NCI-H1048 (cell line): Measurements from ENCODE around the gene BARHL2.

Experiments used
- DNase-seq: peaks from one replicate; lab custom pipeline; 2025; lab: John Stamatoyannopoulos, UW

BARHL2 gene

DNA sequence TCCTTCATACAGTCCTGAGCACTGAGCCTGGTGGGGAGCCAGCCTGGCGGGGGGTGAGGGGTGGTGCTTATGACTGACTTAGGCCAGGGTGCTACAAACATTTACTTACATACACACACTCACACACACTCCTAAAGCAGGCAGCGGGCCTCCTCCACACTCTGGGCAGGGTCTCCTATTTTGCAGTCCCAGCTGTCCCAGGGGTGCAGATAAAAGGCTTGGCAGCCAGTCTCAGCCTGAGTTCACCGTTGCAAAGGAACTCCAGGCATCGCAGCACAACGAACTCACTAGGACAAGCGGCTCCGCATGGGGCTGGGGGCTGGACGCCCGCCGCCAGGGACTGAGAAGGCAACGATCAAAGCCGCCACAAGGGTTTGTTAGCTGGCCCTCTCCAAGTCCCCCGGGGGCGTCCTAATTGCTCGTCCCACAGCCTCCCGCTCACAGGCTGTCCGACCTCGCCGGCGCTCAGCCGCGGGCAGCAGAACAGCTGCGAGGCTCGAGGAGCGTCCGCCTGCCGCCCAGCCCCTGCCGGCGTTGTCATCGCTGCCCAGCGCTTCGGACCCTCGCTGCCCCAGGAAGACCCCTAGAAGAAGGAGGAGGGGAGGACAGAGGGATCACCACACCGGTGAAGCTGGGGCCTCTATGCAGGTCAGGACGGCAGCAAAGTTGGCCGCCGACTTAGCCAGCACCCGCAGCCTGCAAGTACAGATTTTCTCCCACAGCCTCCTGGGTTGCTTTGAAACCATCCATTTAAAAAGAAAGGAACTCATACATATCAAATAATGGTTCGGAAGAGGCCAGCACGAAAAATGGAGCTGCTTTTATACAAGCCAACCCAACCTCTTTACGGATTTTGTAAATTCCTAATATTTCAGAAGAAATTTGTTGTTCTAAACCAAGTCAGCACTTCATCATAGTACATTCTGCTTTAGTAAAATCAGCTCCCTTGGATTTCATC lies 6.2 kb downstream of the BARHL2 start:
- DNase-seq: no peak

DNA sequence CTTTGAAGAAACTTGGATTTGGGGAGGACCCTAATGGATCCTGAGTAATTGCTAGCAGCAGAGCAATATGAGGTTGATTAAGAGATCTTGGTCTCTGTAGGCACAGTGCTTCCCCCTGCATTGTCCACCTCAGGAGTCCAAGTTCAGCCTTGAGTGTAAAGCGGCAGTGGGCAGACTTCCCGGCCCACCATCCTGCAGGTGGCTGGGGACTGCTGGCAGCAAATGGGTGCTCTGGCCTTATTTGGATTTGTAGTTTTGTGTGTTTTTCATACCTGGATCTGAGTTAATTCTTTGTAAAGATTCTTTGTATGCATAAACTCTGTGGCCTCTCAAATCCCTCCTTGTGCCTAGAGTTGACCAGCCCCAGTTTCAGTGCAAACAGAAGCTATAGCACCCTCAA lies 7.6 kb downstream of the BARHL2 start:
- DNase-seq: no peak

DNA sequence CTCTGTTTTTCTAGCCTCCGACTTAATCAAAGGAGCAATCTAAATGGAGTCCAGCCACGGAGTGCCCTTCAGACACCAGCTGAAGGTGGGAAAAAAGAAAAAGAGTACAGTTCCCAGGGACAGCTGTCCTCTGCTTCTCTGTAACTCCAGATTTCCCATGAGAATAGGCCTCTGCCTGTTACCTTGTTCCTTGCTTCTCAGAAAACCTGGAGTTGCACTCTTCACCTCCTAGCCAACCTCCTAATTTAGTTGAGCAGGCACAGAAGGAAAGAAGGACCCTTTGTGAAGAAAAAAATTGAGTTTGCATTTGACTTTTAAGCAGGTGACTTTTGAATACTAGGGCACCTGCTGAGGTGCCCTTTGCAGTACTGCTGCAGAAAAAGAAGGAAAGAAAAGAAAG lies 8.3 kb downstream of the BARHL2 start:
- no peak for DNase-seq

DNA sequence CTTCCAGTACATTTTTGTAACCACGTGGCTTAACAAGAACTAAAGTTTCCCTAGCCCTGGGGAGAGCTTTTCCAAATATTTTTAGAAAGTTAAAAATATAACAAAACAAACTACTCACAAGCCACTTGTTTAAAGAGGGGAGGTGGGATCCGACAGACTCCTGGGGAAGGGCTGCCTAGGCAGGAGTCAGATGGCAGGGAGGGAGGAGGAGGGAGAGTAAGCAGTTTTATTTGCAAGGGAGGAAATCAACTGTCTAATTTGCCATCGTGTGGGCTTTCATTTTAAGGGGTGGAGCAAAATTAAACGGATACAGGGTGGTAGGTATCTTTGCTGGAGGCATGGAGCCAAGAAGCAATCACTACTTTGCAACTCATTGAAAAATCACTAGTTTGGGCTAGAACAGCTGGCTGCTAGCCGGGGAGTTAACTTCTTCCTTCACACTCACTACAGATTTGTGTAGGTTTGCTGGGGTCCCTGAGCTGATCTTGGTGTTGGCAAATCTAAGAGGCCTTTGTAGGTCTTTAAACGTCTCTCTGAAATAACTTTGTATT lies 8.8 kb downstream of the BARHL2 start:
- no peak for DNase-seq

DNA sequence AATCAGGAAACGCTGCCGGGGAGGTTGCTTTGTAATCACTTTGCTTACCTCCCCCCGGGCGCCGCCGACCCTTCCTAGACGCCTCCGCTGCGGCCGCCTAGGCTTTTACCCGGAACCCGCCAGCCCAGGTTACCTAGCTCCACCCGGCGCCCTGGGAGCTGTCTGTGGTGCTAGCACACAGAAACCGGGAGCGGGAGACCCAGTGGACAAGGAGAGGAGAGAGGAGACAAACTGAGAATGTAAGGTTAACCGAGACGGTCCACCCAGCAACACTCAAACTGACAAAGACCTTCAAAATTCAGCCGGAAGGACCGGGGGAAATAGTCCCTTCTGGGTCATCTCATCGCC lies 9.8 kb downstream of the BARHL2 start:
- DNase-seq: peak; percentile 67

DNA sequence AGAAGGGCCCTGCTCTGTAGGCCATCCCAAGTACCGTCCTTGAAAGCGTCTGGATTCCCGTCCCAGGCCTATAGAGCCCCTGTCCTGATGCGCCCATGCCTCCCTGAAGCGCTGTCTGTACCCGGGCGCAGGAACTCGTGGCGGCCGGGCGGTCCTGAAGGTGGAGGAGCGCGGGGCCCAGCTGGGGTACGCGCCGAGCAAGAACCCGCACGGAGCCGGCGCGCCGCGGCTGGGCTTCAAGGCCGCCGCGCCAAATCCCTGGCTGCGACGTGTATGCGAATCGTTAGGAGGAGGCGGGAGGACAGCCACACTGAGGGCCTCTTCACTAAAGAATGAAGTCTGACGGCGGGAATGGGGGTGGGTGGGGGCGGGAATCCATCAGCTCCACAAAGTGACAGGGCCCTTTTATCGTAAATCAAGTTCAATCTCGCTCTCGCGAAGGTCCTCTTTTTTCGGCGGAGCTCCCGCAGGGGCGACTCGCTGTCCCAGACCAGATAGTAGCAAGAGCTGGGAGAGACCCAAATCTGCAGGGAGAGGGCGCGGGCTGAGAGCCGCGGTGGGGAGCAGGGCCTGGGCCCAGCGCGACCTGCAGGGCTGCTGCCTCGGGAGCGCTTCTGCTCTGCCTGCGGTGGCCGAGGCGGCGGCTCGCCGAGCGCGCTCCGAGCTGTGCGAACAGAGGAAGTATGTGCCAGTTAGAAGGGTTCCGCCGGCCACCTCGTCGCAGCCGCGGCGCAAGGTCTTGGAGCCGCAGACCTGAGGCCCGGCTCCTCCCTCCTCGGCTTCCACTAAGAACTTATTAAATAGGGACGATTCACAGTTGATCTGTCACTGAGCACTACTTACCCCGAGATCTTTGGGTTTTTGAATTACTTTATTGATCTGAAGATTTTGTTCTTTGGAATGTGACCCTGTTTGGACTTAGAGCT lies 10.4 kb downstream of the BARHL2 start:
- DNase-seq: no peak

DNA sequence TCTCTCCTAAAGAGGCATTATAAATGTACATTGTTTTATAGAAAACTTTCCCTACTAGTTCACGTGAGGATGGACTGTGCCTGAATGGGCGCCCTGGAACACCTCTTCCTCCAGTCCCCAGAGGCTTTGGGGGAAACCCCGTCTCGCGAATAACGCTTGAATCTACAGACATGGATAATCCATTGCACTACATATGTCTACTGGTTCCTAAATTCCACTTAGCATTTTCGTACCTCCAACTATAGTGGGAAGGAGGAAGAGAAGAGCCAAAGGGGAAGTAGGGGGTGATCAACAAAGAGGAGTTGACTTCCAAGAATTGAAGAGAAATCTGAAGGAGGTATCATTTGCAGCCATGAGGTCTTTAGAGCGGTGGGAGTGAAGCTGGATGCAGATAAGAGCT lies 11.1 kb downstream of the BARHL2 start:
- DNase-seq: no peak

DNA sequence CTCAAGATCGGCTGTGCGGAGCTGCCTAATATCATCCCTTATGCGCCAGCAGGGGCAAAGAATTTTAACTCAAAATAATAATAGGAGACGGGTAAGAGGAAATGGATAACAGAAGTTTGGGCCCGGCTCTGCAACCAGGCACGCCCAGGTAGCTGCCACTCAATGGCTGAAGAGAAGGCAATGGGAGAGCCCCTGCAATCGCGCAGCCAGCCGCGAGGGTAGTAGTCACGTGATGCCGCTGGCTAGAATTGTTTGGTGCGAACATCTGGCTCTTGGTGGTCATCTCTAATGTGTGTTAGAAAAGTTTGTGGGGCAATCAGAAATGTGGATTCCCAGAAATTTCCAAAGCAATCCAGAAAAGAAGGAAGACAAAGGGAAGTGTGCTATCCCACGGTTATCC lies 12.3 kb downstream of the BARHL2 start:
- DNase-seq: no peak

DNA sequence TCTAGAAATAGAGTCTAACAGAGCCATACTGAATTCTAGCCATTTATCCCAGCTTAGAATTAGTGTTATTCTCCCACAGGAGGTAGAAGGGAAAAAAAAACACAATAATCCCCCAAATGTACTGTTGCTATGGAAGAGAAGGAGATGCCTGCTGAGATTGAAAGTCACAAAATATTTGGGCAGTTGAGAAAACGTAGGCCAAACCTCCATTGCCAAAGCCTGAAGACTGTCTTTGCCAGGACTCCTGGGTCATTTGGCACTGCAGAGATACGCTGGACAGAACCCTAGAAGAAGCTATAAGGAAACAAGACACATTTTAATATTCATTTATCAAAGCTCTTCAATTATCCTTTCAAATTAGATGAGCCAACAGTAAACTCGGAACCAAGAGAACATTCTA lies 22.3 kb downstream of the BARHL2 start:
- DNase-seq: no peak

DNA sequence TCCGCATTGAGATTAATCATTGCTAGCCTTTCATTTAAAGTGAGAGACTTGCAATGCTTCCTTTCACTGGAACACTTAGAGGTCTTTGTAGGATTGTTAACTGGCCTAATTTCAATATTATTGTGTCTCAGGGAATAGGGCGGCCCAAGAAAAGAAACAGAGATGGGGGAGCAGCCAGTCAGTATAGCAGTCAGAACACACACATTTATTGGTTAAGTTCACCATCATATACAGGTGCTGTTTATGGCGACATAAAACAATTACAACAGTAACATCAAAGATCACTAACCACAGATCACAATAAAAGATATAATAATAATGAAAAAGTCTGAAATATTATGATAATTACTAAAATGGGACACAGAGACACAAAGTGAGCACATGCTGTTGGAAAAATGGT lies 29.4 kb downstream of the BARHL2 start:
- DNase-seq: no peak

DNA sequence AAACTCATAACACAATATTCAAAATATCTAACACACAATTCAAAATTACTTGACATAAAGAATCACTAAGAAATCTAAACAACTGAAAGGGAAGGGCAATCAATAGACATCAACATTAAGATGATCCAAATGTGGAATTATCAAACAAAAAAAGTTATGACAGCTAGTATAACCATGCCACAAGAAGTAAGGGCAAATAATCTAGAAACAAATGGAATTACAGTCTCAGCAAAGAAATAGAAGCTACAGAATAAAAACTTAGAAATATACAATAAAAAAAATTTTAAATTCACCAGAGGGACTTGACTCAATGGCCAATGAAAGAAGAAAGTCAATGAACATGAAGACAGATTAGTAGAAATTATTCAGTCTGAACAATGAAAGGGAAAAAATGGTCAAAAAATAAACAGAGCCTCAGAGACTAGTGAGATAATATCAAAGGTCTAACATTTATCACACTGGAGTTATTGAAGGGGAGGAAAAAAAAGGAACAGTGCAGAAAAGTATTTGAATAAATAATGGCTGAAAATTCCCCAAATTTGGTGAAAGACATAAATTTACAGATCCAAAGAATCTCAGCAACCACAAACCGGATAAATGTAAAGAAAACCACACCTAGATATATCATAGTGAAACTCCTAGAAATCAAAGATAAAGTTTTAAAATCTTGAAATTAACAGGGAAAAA lies 41.8 kb downstream of the BARHL2 start:
- DNase-seq: no peak

DNA sequence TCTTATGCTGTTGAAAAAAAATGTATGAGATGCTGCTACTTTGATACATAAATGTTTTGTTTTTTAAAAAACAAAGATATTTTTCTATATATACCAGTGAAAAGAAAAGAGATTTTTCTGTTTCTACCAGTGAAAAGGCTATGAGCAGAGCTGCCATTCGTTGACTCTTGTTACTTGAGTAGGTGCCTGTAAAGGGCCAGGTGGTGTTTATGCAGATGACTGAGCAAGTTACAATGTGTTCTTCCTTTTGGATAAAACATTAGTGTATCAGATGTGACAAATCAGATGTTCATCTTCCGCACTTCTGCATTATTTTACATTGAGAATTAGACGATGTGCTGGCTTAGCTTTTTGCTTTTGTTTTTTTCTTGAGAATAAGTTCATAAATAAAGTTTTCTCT lies 45.4 kb downstream of the BARHL2 start:
- DNase-seq: no peak

DNA sequence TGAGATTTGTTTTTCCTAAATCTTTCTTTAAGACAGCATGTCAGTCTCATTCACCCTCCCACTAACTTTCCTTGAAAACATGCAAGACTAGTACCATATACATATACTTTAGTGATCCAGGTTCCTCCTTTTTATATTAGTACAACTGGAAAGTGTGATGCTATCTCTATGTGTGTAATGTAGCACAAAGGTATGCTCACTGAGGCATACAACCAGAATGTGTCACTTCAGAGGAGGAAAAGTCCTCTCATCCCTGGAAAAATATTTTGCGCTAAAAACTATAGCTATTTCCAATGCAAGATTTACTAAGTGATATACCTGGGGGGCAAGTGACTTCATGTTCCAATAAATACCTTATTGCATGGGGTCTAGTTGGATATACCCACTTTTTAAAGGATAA lies 45.9 kb downstream of the BARHL2 start:
- no peak for DNase-seq
